Neural cell (in vitro differentiated cells): ENCODE data around the gene FBXL20. TPM values are rescaled to one million over a fixed set of nuclear protein-coding genes. Genes with fewer than 3 reads are reported as not detected.

ENCODE experiments used
- H2AFZ ChIP-seq: fragments of 200-600, 300-800 bp; sonication (generic), shearing (Covaris generic); 2 replicates; pipeline ENCODE4 v1.6.0; 2014; ENCODE audit warnings: low read depth, mild to moderate bottlenecking, antibody characterized with exemption, low read length, moderate library complexity
- H3F3A ChIP-seq: fragments of 200-600 bp; shearing (Covaris generic); 2 replicates; pipeline ENCODE4 v1.6.1; 2016; ENCODE audit warnings: mild to moderate bottlenecking, moderate library complexity, mixed read lengths, antibody characterized with exemption, low read length; ENCODE audit not compliant: insufficient read depth, poor library complexity, severe bottlenecking
- H3K27ac ChIP-seq: fragments of 200-600, 300-800 bp; sonication (generic), shearing (Covaris generic); 2 replicates; pipeline ENCODE4 v1.5.1; 2014; ENCODE audit warnings: mild to moderate bottlenecking, low read length, moderate library complexity
- H3K27me3 ChIP-seq: fragments of 300-800, 200-600 bp; sonication (generic), shearing (Covaris generic); 2 replicates; pipeline ENCODE4 v1.6.0; 2014; ENCODE audit warnings: mild to moderate bottlenecking, low read depth, low read length, moderate library complexity; ENCODE audit not compliant: insufficient read depth
- H3K36me3 ChIP-seq: fragments of 300-800, 200-600 bp; sonication (generic), shearing (Covaris generic); 2 replicates; pipeline ENCODE4 v1.5.1; 2014; ENCODE audit warnings: mild to moderate bottlenecking, antibody characterized with exemption, low read length, moderate library complexity; ENCODE audit not compliant: insufficient read depth
- H3K4me2 ChIP-seq: fragments of 300-800, 200-600 bp; sonication (generic), shearing (Covaris generic); 2 replicates; pipeline ENCODE4 v1.6.0; 2014; ENCODE audit warnings: mild to moderate bottlenecking, low read length
- H3K4me3 ChIP-seq: fragments of 300-800, 200-600 bp; sonication (generic), shearing (Covaris generic); 2 replicates; pipeline ENCODE4 v1.5.1; 2014; ENCODE audit warnings: mild to moderate bottlenecking, low read length, moderate library complexity
- H3K79me2 ChIP-seq: fragments of 200-600 bp; shearing (Covaris generic); replicated peaks from 2 replicates; pipeline ENCODE4 v1.6.0; 2014; ENCODE audit warnings: mild to moderate bottlenecking, low read length, moderate library complexity; ENCODE audit not compliant: insufficient read depth
- H3K9ac ChIP-seq: fragments of 300-800, 200-600 bp; sonication (generic), shearing (Covaris generic); 2 replicates; pipeline ENCODE4 v1.6.1; 2016; ENCODE audit warnings: mild to moderate bottlenecking, low read length, mixed read lengths
- H3K9me2 ChIP-seq: fragments of 200-600 bp; shearing (Covaris generic); 2 replicates; pipeline ENCODE4 v1.6.1; 2016; ENCODE audit warnings: mild to moderate bottlenecking, low read length, mixed read lengths; ENCODE audit not compliant: insufficient read depth
- H3K9me3 ChIP-seq: fragments of 200-600, 300-800 bp; sonication (generic), shearing (Covaris generic); 2 replicates; pipeline ENCODE4 v1.6.1; 2016; ENCODE audit warnings: mild to moderate bottlenecking, mixed run types, low read length, moderate library complexity, mixed read lengths
- H4K20me1 ChIP-seq: fragments of 200-600 bp; shearing (Covaris generic); 2 replicates; pipeline ENCODE4 v1.6.1; 2016; ENCODE audit warnings: mild to moderate bottlenecking, mixed run types; ENCODE audit not compliant: insufficient read depth
- EP300 ChIP-seq: fragments of 450-650 bp; conservative IDR thresholded peaks from 2 replicates; pipeline ENCODE4 v1.6.1; 2014; ENCODE audit warnings: antibody characterized with exemption, mild to moderate bottlenecking, moderate library complexity; ENCODE audit not compliant: poor library complexity, severe bottlenecking
- EZH2 ChIP-seq: fragments of 200-600, 300-800 bp; shearing (Covaris generic), sonication (generic); IDR thresholded peaks from 2 replicates; pipeline ENCODE4 v1.6.1; 2014; ENCODE audit warnings: antibody characterized with exemption, low read length, borderline replicate concordance, mild to moderate bottlenecking; ENCODE audit not compliant: insufficient read depth, poor library complexity, severe bottlenecking
- MXI1 ChIP-seq: fragments of 450-650 bp; conservative IDR thresholded peaks from 2 replicates; pipeline ENCODE4 v1.6.1; 2014; ENCODE audit warnings: antibody characterized with exemption, mild to moderate bottlenecking; ENCODE audit not compliant: poor library complexity, severe bottlenecking
- POLR2AphosphoS5 ChIP-seq: IDR thresholded peaks from 2 replicates; pipeline ENCODE4 v1.6.1; 2012
- RAD21 ChIP-seq: fragments of 450-650 bp; conservative IDR thresholded peaks from 2 replicates; pipeline ENCODE4 v1.6.1; 2014; ENCODE audit warnings: antibody characterized with exemption, mild to moderate bottlenecking, moderate library complexity
- SMC3 ChIP-seq: fragments of 450-650 bp; conservative IDR thresholded peaks from 2 replicates; pipeline ENCODE4 v1.6.1; 2014; ENCODE audit warnings: antibody characterized with exemption, mild to moderate bottlenecking, moderate library complexity; ENCODE audit not compliant: poor library complexity
- TAF1 ChIP-seq: IDR thresholded peaks from 2 replicates; pipeline ENCODE4 v1.6.1; 2012; ENCODE audit warnings: low read depth
- polyA plus RNA-seq: library from polyadenylated mRNA; depleted of rRNA; stranded (reverse); fragments of >200 nt; gene quantifications from 2 replicates; pipeline ENCODE4 v1.2.3, GENCODE V29; 2014
- TF ChIP-seq, protein P1 (sequence below): fragments of 450-650 bp; IDR thresholded peaks from 2 replicates; pipeline ENCODE4 v1.5.1; 2014; ENCODE audit warnings: antibody characterized with exemption, mild to moderate bottlenecking, moderate library complexity; ENCODE audit not compliant: poor library complexity, severe bottlenecking
- TF ChIP-seq, protein P2 (sequence below): IDR thresholded peaks from 2 replicates; pipeline ENCODE4 v1.6.1; 2012; ENCODE audit warnings: borderline replicate concordance

FBXL20 gene
- polyA plus RNA-seq, 1 donor from 2014 or later, result 12.0 TPM

DNA sequence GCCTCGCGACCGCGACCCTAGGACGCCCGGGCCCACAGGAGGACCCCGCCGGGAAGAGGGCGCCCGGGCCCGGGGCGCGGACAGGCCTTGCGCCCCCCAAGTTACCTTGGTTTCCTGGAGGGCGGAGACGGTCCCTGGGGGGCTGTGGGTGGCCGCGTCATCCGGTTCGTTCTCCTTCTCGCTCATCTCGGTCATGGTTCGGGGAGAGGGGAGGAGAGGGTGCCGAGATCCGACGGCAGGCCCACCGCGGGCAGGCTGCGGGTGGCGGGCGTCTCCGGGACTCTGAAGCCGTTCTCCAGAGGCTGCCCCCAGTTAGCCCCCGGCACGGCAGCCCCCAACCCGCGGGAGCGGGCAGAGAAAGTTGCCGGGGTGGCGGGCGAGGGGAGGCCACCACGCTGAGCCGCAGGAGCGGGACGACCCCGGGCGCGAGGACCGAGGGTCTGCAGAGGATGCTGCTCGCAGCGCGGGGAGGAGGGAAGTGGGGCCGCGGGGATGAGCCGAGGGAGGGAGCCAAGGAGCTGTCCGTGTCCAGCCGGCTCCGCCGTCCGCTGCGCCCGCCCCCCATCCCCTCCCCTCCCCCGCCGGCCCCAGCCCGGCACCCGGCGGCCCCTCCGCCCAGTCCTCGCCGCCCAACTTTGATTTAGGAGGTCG is 176.0 kb downstream of the FBXL20 start, which contains the start of gene STAC2:
Gene STAC2, minus strand, starts transcription at position 638 of the 651 bp plus-strand sequence. Its CDS starts 443 bp downstream, at position 195.
- peak within 1 kb of the TSS; percentile 48 for H3K4me2 ChIP-seq
- no peaks in the 10 kb centered on the region for H3K9me3 ChIP-seq
- H4K20me1 ChIP-seq, result no peaks in the 10 kb centered on the region
- no peak for TF ChIP-seq TAF1
- TF ChIP-seq, protein P1, sequence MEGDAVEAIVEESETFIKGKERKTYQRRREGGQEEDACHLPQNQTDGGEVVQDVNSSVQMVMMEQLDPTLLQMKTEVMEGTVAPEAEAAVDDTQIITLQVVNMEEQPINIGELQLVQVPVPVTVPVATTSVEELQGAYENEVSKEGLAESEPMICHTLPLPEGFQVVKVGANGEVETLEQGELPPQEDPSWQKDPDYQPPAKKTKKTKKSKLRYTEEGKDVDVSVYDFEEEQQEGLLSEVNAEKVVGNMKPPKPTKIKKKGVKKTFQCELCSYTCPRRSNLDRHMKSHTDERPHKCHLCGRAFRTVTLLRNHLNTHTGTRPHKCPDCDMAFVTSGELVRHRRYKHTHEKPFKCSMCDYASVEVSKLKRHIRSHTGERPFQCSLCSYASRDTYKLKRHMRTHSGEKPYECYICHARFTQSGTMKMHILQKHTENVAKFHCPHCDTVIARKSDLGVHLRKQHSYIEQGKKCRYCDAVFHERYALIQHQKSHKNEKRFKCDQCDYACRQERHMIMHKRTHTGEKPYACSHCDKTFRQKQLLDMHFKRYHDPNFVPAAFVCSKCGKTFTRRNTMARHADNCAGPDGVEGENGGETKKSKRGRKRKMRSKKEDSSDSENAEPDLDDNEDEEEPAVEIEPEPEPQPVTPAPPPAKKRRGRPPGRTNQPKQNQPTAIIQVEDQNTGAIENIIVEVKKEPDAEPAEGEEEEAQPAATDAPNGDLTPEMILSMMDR, result no peak
- TF ChIP-seq EZH2, result no peak
- no peak for TF ChIP-seq EP300
- no peak for TF ChIP-seq RAD21
- TF ChIP-seq, protein P2, sequence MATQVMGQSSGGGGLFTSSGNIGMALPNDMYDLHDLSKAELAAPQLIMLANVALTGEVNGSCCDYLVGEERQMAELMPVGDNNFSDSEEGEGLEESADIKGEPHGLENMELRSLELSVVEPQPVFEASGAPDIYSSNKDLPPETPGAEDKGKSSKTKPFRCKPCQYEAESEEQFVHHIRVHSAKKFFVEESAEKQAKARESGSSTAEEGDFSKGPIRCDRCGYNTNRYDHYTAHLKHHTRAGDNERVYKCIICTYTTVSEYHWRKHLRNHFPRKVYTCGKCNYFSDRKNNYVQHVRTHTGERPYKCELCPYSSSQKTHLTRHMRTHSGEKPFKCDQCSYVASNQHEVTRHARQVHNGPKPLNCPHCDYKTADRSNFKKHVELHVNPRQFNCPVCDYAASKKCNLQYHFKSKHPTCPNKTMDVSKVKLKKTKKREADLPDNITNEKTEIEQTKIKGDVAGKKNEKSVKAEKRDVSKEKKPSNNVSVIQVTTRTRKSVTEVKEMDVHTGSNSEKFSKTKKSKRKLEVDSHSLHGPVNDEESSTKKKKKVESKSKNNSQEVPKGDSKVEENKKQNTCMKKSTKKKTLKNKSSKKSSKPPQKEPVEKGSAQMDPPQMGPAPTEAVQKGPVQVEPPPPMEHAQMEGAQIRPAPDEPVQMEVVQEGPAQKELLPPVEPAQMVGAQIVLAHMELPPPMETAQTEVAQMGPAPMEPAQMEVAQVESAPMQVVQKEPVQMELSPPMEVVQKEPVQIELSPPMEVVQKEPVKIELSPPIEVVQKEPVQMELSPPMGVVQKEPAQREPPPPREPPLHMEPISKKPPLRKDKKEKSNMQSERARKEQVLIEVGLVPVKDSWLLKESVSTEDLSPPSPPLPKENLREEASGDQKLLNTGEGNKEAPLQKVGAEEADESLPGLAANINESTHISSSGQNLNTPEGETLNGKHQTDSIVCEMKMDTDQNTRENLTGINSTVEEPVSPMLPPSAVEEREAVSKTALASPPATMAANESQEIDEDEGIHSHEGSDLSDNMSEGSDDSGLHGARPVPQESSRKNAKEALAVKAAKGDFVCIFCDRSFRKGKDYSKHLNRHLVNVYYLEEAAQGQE, result no peak
- no peak for TF ChIP-seq POLR2AphosphoS5
- TF ChIP-seq MXI1, result no peak
- no peak for TF ChIP-seq SMC3
- H3K79me2 ChIP-seq, result no peaks in the 10 kb centered on the region
- H2AFZ ChIP-seq, result no peak within 1 kb of the TSS
- H3K27ac ChIP-seq, result no peak within 1 kb of the TSS
- H3K9me2 ChIP-seq, result no peaks in the 10 kb centered on the region
- peaks cover 38% of the 10 kb centered on the region for H3K27me3 ChIP-seq
- no peaks in the 10 kb centered on the region for H3F3A ChIP-seq
- peak within 1 kb of the TSS; percentile 67 for H3K4me3 ChIP-seq
- no peaks in the 10 kb centered on the region for H3K36me3 ChIP-seq
- peak within 1 kb of the TSS; percentile 23 for H3K9ac ChIP-seq

DNA sequence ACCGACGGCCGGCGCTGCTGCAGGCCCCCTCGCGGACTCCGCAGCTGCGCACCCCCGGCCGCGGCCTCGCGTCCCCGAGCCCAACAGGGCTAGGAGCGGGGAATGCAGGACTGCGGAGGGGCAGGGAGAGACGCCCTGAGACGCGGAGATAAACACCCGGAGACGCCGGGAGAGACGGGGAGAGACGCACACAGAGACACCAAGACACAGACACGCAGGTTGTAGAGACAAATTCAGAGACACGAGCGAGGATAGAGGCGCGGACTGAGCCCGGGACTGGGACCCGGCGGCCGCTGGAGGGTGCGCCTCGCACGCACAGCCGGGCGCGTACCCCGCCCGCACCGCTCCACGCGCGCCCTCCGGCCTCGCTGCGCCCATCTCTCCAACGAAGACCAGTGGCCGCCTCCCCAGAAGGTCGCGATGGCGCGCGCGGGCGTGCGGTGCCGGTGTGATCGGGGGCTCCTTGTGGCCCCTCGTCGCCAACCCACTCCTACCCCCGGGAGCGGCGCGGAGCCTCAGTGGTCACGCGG is 176.6 kb downstream of the FBXL20 start:
- Histone ChIP-seq H2AFZ (no peak overlapping the region), H3F3A (no peaks in the 10 kb centered on the region), H4K20me1 (no peaks in the 10 kb centered on the region), H3K27me3 (peaks cover 38% of the 10 kb centered on the region), H3K9me3 (no peaks in the 10 kb centered on the region), H3K27ac (no peak overlapping the region), H3K79me2 (no peaks in the 10 kb centered on the region), H3K36me3 (no peaks in the 10 kb centered on the region), H3K4me2 (no peak overlapping the region), H3K9ac (peak overlapping the region; percentile 16), H3K9me2 (no peaks in the 10 kb centered on the region), H3K4me3 (peak overlapping the region; percentile 67)
- TF ChIP-seq EZH2, result peak; percentile 45
- TF ChIP-seq, protein P1, result no peak
- TF ChIP-seq MXI1, result no peak
